H1 (cell line): ENCODE results near the gene REPIN1. TPM values are rescaled to one million over a fixed set of nuclear protein-coding genes. Genes with fewer than 3 reads are reported as not detected.

Experiments
- CTCF ChIA-PET: fragments of 300-600 bp; sonication (Branson Sonifier 250); formaldehyde crosslinking; loops from one replicate; lab custom pipeline; 2021; ENCODE audit not compliant: partially characterized antibody; lab: Charles Lee
- POLR2A ChIA-PET: fragments of 300-600 bp; sonication (Branson Sonifier 250); formaldehyde crosslinking; loops from one replicate; lab custom pipeline; 2021; ENCODE audit warnings: inconsistent platforms; ENCODE audit not compliant: partially characterized antibody; lab: Charles Lee
- DNase-seq, 2 experiments: peaks; one replicate each; pipeline versions ENCODE4 v3.0.0 to v3.0.0-alpha.2; 2010 to 2022; ENCODE audit warnings: low spot score in 2 of 2, low read depth in 1 of 2, mixed read lengths in 1 of 2
- FAIRE-seq: peaks from 2 replicates; lab custom pipeline; 2011; peaks lifted over from hg19 to GRCh38; lab: Jason Lieb, UNC
- H2AFZ ChIP-seq: 2 replicates; pipeline ENCODE4 v1.8.1; 2012; ENCODE audit warnings: low read length, inconsistent platforms
- H2AK5ac ChIP-seq: 2 replicates; pipeline ENCODE4 v1.6.1; 2013; ENCODE audit warnings: low read depth, low read length
- H2BK120ac ChIP-seq: replicated peaks from 2 replicates; pipeline ENCODE3; 2013; ENCODE audit warnings: low read depth, low read length, inconsistent platforms
- H2BK12ac ChIP-seq: 2 replicates; pipeline ENCODE4 v1.6.1; 2013; ENCODE audit warnings: low read depth, low read length
- H2BK15ac ChIP-seq: 2 replicates; pipeline ENCODE4 v1.6.1; 2013; ENCODE audit warnings: low read length
- H2BK20ac ChIP-seq: 2 replicates; pipeline ENCODE4 v1.6.1; 2013; ENCODE audit warnings: low read length
- H2BK5ac ChIP-seq: 2 replicates; pipeline ENCODE4 v1.6.1; 2013; ENCODE audit warnings: low read depth, low read length
- H3K14ac ChIP-seq: 2 replicates; pipeline ENCODE4 v1.6.1; 2013; ENCODE audit warnings: inconsistent platforms; ENCODE audit not compliant: insufficient read length
- H3K18ac ChIP-seq: 2 replicates; pipeline ENCODE4 v1.6.1; 2013; ENCODE audit warnings: low read length; ENCODE audit errors: extremely low read depth
- H3K23ac ChIP-seq: 2 replicates; pipeline ENCODE4 v1.6.1; 2013; ENCODE audit warnings: inconsistent platforms; ENCODE audit not compliant: insufficient read length
- H3K23me2 ChIP-seq: 2 replicates; pipeline ENCODE4 v1.6.1; 2013; ENCODE audit warnings: low read depth, low read length
- H3K27ac ChIP-seq: 2 replicates; pipeline ENCODE4 v1.6.1; 2011; ENCODE audit warnings: low read depth, low read length, inconsistent platforms
- H3K27me3 ChIP-seq, 4 experiments: replicated peaks in 1 of 4; 1 replicate in 1 of 4; 2 replicates in 3 of 4; pipeline versions ENCODE4 v1.6.1 to v1.8.1; 2011 to 2013; ENCODE audit warnings: low read length in 3 of 4, mild to moderate bottlenecking in 3 of 4, inconsistent platforms in 2 of 4, mixed read lengths in 2 of 4, moderate library complexity in 1 of 4; ENCODE audit not compliant: control insufficient read depth in 3 of 4, insufficient read depth in 3 of 4; ENCODE audit errors: extremely low read depth in 1 of 4
- H3K36me3 ChIP-seq, 4 experiments: 2 replicates each; pipeline versions ENCODE4 v1.6.1 to v1.8.1; 2011 to 2013; ENCODE audit warnings: mild to moderate bottlenecking in 4 of 4, low read length in 3 of 4, moderate library complexity in 2 of 4, control low read depth in 1 of 4, inconsistent platforms in 1 of 4; ENCODE audit not compliant: insufficient read depth in 4 of 4, control insufficient read depth in 2 of 4
- H3K4ac ChIP-seq: replicated peaks from 2 replicates; pipeline ENCODE3; 2013; ENCODE audit warnings: low read length, low read depth, mixed read lengths, inconsistent platforms; ENCODE audit not compliant: insufficient read length
- H3K4me1 ChIP-seq, 4 experiments: replicated peaks in 1 of 4; 1 replicate in 1 of 4; 2 replicates in 3 of 4; pipeline versions ENCODE4 v1.6.1 to v1.8.1; 2011 to 2013; ENCODE audit warnings: low read length in 3 of 4, inconsistent platforms in 2 of 4, mixed read lengths in 1 of 4; ENCODE audit not compliant: insufficient read depth in 4 of 4, control insufficient read depth in 3 of 4
- H3K4me2 ChIP-seq, 2 experiments: 2 replicates each; pipeline versions ENCODE4 v1.6.1 to v1.8.1; 2011 to 2013; ENCODE audit warnings: low read depth in 2 of 2, low read length in 2 of 2, control low read depth in 1 of 2, inconsistent platforms in 1 of 2, mild to moderate bottlenecking in 1 of 2; ENCODE audit not compliant: insufficient read depth in 1 of 2
- H3K4me3 ChIP-seq, 4 experiments: fragments of 200-600, 300-600 bp in 1 of 4; sonication (generic), shearing (Covaris generic), sonication (Bioruptor Twin) in 1 of 4; 2 replicates each; pipeline versions ENCODE4 v1.5.1 to v1.8.1; 2011 to 2016; ENCODE audit warnings: low read length in 4 of 4, low read depth in 3 of 4, control low read depth in 2 of 4, inconsistent platforms in 2 of 4, mild to moderate bottlenecking in 2 of 4, mixed read lengths in 1 of 4, moderate library complexity in 1 of 4; ENCODE audit not compliant: insufficient read depth in 2 of 4; ENCODE audit errors: extremely low read depth in 1 of 4
- H3K56ac ChIP-seq: replicated peaks from 2 replicates; pipeline ENCODE3; 2013; ENCODE audit warnings: low read depth, mild to moderate bottlenecking, mixed read lengths, low read length, inconsistent platforms; ENCODE audit not compliant: insufficient read length
- H3K79me1 ChIP-seq: 2 replicates; pipeline ENCODE4 v1.6.1; 2013; ENCODE audit warnings: low read depth, low read length, control low read depth
- H3K79me2 ChIP-seq, 2 experiments: 2 replicates each; pipeline versions ENCODE4 v1.6.1 to v1.8.1; 2012 to 2013; ENCODE audit warnings: low read length in 2 of 2, mild to moderate bottlenecking in 2 of 2, inconsistent platforms in 1 of 2; ENCODE audit not compliant: insufficient read depth in 2 of 2, control insufficient read depth in 1 of 2
- H3K9ac ChIP-seq, 4 experiments: replicated peaks in 1 of 4; 1 replicate in 1 of 4; 2 replicates in 3 of 4; pipeline versions ENCODE4 v1.6.1 to v1.8.1; 2011 to 2013; ENCODE audit warnings: low read depth in 3 of 4, low read length in 3 of 4, control low read depth in 2 of 4, mild to moderate bottlenecking in 2 of 4, moderate library complexity in 2 of 4, inconsistent platforms in 1 of 4; ENCODE audit errors: extremely low read depth in 1 of 4
- H3K9me3 ChIP-seq, 2 experiments: 2 replicates each; pipeline versions ENCODE4 v1.6.1 to v1.8.1; 2012 to 2013; ENCODE audit warnings: mild to moderate bottlenecking in 2 of 2, moderate library complexity in 2 of 2, control low read depth in 1 of 2, inconsistent platforms in 1 of 2, low read depth in 1 of 2, low read length in 1 of 2, mixed read lengths in 1 of 2; ENCODE audit not compliant: insufficient read depth in 2 of 2
- H4K20me1 ChIP-seq, 2 experiments: replicated peaks in 1 of 2; 2 replicates each; pipeline versions ENCODE3 to v1.8.1; 2011 to 2013; ENCODE audit warnings: inconsistent platforms in 2 of 2, low read length in 2 of 2, mild to moderate bottlenecking in 1 of 2; ENCODE audit not compliant: insufficient read depth in 2 of 2, control insufficient read depth in 1 of 2
- H4K5ac ChIP-seq: 2 replicates; pipeline ENCODE4 v1.6.1; 2013; ENCODE audit warnings: low read length, low read depth, mixed read lengths, inconsistent platforms; ENCODE audit not compliant: insufficient read length
- H4K8ac ChIP-seq: 2 replicates; pipeline ENCODE4 v1.8.0; 2013; ENCODE audit warnings: mild to moderate bottlenecking, moderate library complexity, low read length, inconsistent platforms; ENCODE audit not compliant: insufficient read depth; ENCODE audit errors: extremely low read depth
- H4K91ac ChIP-seq: replicated peaks from 2 replicates; pipeline ENCODE3; 2013; ENCODE audit warnings: low read length, mixed read lengths, inconsistent platforms; ENCODE audit not compliant: insufficient read length
- ASH2L ChIP-seq: fragments of 200-600, 300-600 bp; sonication (generic); IDR thresholded peaks from one replicate; pipeline ENCODE4 v1.7.1; 2017; ENCODE audit warnings: low read length
- EGR1 ChIP-seq: IDR thresholded peaks from 2 replicates; pipeline ENCODE4 v1.6.1; 2011; ENCODE audit warnings: low read depth, low read length, borderline replicate concordance
- FOSL1 ChIP-seq: IDR thresholded peaks from 2 replicates; pipeline ENCODE4 v1.6.1; 2011; ENCODE audit warnings: mild to moderate bottlenecking, low read depth, low read length, moderate library complexity; ENCODE audit not compliant: insufficient read depth
- MAFK ChIP-seq: IDR thresholded peaks from 2 replicates; pipeline ENCODE4 v1.6.1; 2012; ENCODE audit warnings: low read depth, mild to moderate bottlenecking, improper control_type of control experiment, low read length
- MAX ChIP-seq: IDR thresholded peaks from 2 replicates; pipeline ENCODE4 v1.6.1; 2012; ENCODE audit warnings: inconsistent platforms
- RNF2 ChIP-seq: fragments of 200-900, 300-1000 bp; sonication (generic); IDR thresholded peaks from 2 replicates; pipeline ENCODE4 v1.7.1; 2016; ENCODE audit warnings: borderline replicate concordance, low read depth, mild to moderate bottlenecking, antibody characterized with exemption, low read length; ENCODE audit not compliant: poor library complexity, severe bottlenecking; ENCODE audit errors: missing control alignments
- SIRT6 ChIP-seq: IDR thresholded peaks from one replicate; pipeline ENCODE4 v1.7.1; 2012; ENCODE audit warnings: low read length, inconsistent platforms
- SP2 ChIP-seq: IDR thresholded peaks from 2 replicates; pipeline ENCODE4 v1.6.1; 2012; ENCODE audit warnings: mild to moderate bottlenecking, low read length, inconsistent platforms
- YY1 ChIP-seq: IDR thresholded peaks from 2 replicates; pipeline ENCODE4 v1.6.1; 2011; ENCODE audit warnings: low read depth, mild to moderate bottlenecking, low read length
- WGBS, 2 experiments: shearing (Covaris generic) in 1 of 2; methylation state at CpG; one replicate each; pipeline versions ENCODE4 v1.1.6 to v1.1.7; 2013 to 2015; ENCODE audit warnings: low lambda C conversion rate in 2 of 2, mixed read lengths in 2 of 2, inconsistent platforms in 1 of 2, low coverage in 1 of 2, missing lambda C conversion rate in 1 of 2; ENCODE audit not compliant: insufficient replicate concordance in 2 of 2, insufficient coverage in 1 of 2, insufficient read length in 1 of 2; ENCODE audit errors: extremely low coverage in 1 of 2, missing lambda C conversion rate in 1 of 2; 5-methylcytosine and 5-hydroxymethylcytosine counted together
- polyA plus RNA-seq, 7 experiments: library from polyadenylated mRNA; depleted of rRNA in 3 of 7; stranded (reverse) in 5 of 7; unstranded in 2 of 7; fragments of >200 nt in 5 of 7; fragments of 200-250 nt in 2 of 7; gene quantifications; 1 replicate in 5 of 7; 2 replicates in 1 of 7; 4 replicates in 1 of 7; pipeline versions ENCODE4 v1.2.1 to v1.2.3, GENCODE V29; 2011 to 2013; ENCODE audit warnings: missing spikeins in 2 of 7, mixed read lengths in 2 of 7
- total RNA-seq: library from RNA; stranded (reverse); fragmentation: NEBNext Ultra II Directional; extraction: Animal tissue kit (Norgen Biotek cat#: 25700); gene quantifications from 2 replicates; pipeline ENCODE4 v1.2.1, GENCODE V29; 2021
- TF ChIP-seq, protein P1 (sequence below), 3 experiments: IDR thresholded peaks; 1 replicate in 2 of 3; 2 replicates in 1 of 3; pipeline versions ENCODE4 v1.5.1 to v1.6.1; 2011; ENCODE audit warnings: low read length in 3 of 3, mild to moderate bottlenecking in 3 of 3, inconsistent platforms in 2 of 3, low read depth in 1 of 3, moderate library complexity in 1 of 3; ENCODE audit not compliant: insufficient read depth in 1 of 3; ENCODE audit errors: control extremely low read depth in 1 of 3

Gene REPIN1
- total and polyA plus RNA-seq, 2 of the 8 experiments (the other 6 are each of a cell fraction or from before 2014, with no cell fraction given): 98.6 to 125 TPM

- Histone ChIP-seq H3K23me2 (no peaks in the 10 kb centered on the region), H4K91ac (no peak overlapping the region), H3K4me1 (peaks cover 0 to 3% (median 0%) of the 10 kb centered on the region in 4 experiments; a peak in 2 of 7 replicates), H3K9ac (no peak overlapping the region), H2BK15ac (no peak overlapping the region), H3K9me3 (no peaks in the 10 kb centered on the region), H3K4me3 (no peak overlapping the region), H4K5ac (no peak overlapping the region), H3K79me2 (no peaks in the 10 kb centered on the region), H3K4me2 (no peak overlapping the region), H2BK120ac (no peak overlapping the region), H3K4ac (no peak overlapping the region), H4K8ac (no peak overlapping the region), H3K23ac (no peak overlapping the region), H3K14ac (no peak overlapping the region), H3K27ac (no peak overlapping the region), H4K20me1 (no peaks in the 10 kb centered on the region), H2AFZ (no peak overlapping the region), H3K79me1 (no peaks in the 10 kb centered on the region), H2AK5ac (no peak overlapping the region), H3K56ac (no peak overlapping the region), H3K36me3 (no peaks in the 10 kb centered on the region), H3K27me3 (no peaks in the 10 kb centered on the region), H2BK20ac (no peak overlapping the region), H3K18ac (peak overlapping the region; percentile 60), H2BK12ac (no peak overlapping the region; the same call in 1 of the 2 replicates), H2BK5ac (no peak overlapping the region)
- FAIRE-seq: no peak
- WGBS, 2 experiments: 88% methylated on average over 16 of the region's 17 CpGs; no CpG with 5 or more reads in 1 of the 2 experiments
- peak in 1 of 2 experiments; percentile 41 for DNase-seq
- CTCF ChIA-PET: interaction anchor here (0.7 to 2.6 kb wide), 23 partner anchors 9 to 136 kb away, joined by 3 to 16 read pairs (median 4); partner anchors contain the start of gene RARRES2
- POLR2A ChIA-PET: interaction anchor here (0.6 to 1.2 kb wide), 7 partner anchors 13 to 98 kb away, joined by 3 to 4 read pairs (median 3); no protein-coding TSS in a partner anchor
- TF ChIP-seq EGR1 (no peak), SP2 (no peak), MAFK (no peak), SIRT6 (no peak), YY1 (no peak), FOSL1 (no peak), MAX (no peak), RNF2 (no peak), ASH2L (no peak)
- TF ChIP-seq, protein P1, sequence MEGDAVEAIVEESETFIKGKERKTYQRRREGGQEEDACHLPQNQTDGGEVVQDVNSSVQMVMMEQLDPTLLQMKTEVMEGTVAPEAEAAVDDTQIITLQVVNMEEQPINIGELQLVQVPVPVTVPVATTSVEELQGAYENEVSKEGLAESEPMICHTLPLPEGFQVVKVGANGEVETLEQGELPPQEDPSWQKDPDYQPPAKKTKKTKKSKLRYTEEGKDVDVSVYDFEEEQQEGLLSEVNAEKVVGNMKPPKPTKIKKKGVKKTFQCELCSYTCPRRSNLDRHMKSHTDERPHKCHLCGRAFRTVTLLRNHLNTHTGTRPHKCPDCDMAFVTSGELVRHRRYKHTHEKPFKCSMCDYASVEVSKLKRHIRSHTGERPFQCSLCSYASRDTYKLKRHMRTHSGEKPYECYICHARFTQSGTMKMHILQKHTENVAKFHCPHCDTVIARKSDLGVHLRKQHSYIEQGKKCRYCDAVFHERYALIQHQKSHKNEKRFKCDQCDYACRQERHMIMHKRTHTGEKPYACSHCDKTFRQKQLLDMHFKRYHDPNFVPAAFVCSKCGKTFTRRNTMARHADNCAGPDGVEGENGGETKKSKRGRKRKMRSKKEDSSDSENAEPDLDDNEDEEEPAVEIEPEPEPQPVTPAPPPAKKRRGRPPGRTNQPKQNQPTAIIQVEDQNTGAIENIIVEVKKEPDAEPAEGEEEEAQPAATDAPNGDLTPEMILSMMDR (IDR thresholded peaks at IDR 0.05; ENCODE audit: control extremely low read depth in 1 of 3, insufficient read depth in 1 of 3, low read depth in 1 of 3, low read length in 3 of 3): no peak
Observed at GRCh38 chr7:150421831-150422230, 53.2 kb downstream of the REPIN1 start.
